GM21528 (cell line): ENCODE results near the gene TXNDC16.

Source experiments
- ATAC-seq: cut with Tn5 transposase; IDR thresholded peaks from one replicate; pipeline ENCODE4 v1.9.1; 2021; ENCODE audit warnings: mild to moderate bottlenecking, moderate library complexity; ENCODE audit not compliant: unreplicated experiment, low FRiP score

The TXNDC16 gene

GRCh38 chr14:52399104-52399503 is 153.2 kb downstream of the TXNDC16 start:
- ATAC-seq = no peak

- no peak for ATAC-seq
Observed at GRCh38 chr14:52397844-52398243, 154.5 kb downstream of the TXNDC16 start.

GRCh38 chr14:52395728-52396127 is 156.6 kb downstream of the TXNDC16 start:
- no peak for ATAC-seq

DNA sequence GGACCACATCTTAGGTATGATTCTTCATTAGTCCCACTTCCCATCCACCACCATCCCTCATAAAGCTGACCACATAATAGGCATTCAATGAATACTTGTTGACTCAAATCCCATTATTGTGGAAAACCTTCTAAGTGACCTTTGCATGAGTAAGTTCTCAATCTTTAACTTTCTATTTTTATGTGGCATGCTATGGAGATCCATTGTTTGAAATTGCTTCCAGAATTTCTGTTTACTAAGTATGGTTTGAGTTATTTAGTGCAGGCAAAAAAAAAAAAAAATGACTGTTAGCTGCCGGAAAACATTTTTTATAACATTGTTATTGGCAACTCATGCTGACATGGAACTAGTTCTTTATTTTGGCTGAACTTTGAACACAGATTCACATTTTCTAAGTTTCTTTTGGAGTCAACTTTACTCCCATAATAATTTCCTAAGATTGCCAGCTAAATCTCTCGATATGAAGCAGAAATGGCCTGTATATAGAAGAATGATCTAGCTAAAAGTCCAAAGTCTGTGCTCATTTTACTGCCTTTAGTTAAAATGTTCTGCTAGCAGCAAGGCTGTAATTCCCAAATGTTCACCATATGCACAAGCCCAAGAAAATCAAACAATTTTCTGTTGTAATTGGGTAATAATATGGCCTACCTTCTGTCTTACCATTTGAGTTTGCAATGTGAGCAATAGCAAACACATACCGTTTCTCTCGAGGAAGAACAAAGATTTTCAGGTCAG is 160.3 kb downstream of the TXNDC16 start:
- no peak for ATAC-seq
